ENCODE data around the gene KDM2A. TPM values are rescaled to one million over a fixed set of nuclear protein-coding genes. Genes with fewer than 3 reads are reported as not detected.
A peak's percentile ranks its signal among the peaks of the same experiment; 100 is the strongest.

KDM2A gene
- total RNA-seq, 1 donor from 2014 or later: 71.0 TPM

DNA sequence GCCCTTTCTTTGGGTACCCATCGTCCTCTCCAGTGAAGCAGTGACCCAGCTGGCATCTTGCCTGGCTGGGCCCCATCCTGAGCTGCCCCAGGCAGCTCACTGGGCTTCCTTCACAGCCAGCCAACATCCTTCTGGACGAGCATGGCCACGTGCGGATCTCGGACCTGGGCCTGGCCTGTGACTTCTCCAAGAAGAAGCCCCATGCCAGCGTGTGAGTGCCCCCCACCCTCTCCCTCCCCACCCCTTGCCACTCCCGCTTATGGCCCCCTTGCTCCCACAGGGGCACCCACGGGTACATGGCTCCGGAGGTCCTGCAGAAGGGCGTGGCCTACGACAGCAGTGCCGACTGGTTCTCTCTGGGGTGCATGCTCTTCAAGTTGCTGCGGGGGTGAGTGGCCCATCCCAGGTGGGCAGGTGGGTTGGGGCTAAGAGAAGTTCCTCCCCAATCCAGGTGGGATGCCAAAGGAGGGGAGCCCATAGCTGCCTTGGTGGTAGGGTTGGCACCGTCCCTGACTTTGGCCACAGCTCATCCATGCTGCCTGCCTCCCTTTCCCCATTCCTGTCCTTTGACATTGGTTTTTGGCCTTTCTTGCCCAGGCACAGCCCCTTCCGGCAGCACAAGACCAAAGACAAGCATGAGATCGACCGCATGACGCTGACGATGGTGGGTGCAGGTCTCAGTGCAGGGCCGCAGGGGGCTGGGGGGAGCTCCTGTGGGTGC is 163.3 kb downstream of the KDM2A start:
- H3K4me1 Mint-ChIP-seq (ENCODE audit: low read depth, unreplicated experiment): no peaks in the 10 kb centered on the region
- TF ChIP-seq, protein P1, sequence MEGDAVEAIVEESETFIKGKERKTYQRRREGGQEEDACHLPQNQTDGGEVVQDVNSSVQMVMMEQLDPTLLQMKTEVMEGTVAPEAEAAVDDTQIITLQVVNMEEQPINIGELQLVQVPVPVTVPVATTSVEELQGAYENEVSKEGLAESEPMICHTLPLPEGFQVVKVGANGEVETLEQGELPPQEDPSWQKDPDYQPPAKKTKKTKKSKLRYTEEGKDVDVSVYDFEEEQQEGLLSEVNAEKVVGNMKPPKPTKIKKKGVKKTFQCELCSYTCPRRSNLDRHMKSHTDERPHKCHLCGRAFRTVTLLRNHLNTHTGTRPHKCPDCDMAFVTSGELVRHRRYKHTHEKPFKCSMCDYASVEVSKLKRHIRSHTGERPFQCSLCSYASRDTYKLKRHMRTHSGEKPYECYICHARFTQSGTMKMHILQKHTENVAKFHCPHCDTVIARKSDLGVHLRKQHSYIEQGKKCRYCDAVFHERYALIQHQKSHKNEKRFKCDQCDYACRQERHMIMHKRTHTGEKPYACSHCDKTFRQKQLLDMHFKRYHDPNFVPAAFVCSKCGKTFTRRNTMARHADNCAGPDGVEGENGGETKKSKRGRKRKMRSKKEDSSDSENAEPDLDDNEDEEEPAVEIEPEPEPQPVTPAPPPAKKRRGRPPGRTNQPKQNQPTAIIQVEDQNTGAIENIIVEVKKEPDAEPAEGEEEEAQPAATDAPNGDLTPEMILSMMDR (IDR thresholded peaks at IDR 0.05; ENCODE audit: partially characterized antibody, unreplicated experiment): no peak
- H3K27me3 Mint-ChIP-seq (ENCODE audit: unreplicated experiment): peaks cover 4% of the 10 kb centered on the region
- H3K27ac Mint-ChIP-seq (ENCODE audit: unreplicated experiment): no peak overlapping the region
- H3K9me3 Mint-ChIP-seq (ENCODE audit: unreplicated experiment): peaks cover 3% of the 10 kb centered on the region
- peak; percentile 5 for DNase-seq
- H3K36me3 Mint-ChIP-seq (ENCODE audit: unreplicated experiment): no peaks in the 10 kb centered on the region
- H3K4me3 Mint-ChIP-seq (ENCODE audit: unreplicated experiment): no peak overlapping the region

DNA sequence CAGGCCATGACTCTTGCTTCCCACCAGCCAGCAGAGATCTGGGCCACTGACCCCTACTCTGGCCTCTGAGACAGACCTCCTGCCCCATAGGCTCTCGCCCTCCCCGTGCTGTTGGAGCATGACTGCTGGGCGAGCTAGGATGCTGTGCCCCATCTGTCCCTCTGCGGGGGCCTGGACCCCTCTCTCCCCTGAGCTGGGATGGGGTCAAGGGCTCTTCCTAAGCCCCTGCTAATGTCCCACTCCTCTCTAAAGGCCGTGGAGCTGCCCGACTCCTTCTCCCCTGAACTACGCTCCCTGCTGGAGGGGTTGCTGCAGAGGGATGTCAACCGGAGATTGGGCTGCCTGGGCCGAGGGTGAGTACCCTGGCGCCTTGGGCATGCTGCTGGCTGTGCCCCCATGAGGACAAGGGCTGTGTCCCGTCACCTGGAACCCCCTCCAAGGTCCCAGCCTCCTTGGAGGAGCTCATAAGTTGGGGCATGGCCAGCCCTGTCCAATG is 163.9 kb downstream of the KDM2A start:
- DNase-seq: no peak
- Mint-ChIP-seq H3K4me3 (ENCODE audit: unreplicated experiment) (no peak overlapping the region), H3K27me3 (ENCODE audit: unreplicated experiment) (peaks cover 10% of the 10 kb centered on the region), H3K4me1 (ENCODE audit: low read depth, unreplicated experiment) (peaks cover 6% of the 10 kb centered on the region), H3K9me3 (ENCODE audit: unreplicated experiment) (peaks cover 6% of the 10 kb centered on the region), H3K36me3 (ENCODE audit: unreplicated experiment) (no peaks in the 10 kb centered on the region), H3K27ac (ENCODE audit: unreplicated experiment) (no peak overlapping the region)
- TF ChIP-seq, protein P1 (IDR thresholded peaks at IDR 0.05; ENCODE audit: partially characterized antibody, unreplicated experiment): no peak

DNA sequence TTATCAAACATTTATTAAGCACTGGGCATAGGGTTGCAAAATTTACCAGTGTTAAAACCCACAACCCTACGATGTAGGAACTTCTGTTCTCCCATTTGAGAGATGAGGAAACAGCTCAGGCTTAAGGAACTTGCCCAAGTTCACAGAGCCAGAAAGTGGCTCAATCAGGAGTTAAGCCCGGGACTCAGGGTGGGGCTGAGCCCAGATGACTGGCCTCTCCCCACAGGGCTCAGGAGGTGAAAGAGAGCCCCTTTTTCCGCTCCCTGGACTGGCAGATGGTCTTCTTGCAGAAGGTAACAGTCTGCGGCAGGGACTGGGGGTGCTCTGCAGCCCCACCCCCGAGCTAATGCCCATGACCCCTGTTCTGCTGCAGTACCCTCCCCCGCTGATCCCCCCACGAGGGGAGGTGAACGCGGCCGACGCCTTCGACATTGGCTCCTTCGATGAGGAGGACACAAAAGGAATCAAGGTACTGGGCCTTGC is 164.5 kb downstream of the KDM2A start:
- H3K4me3 Mint-ChIP-seq (ENCODE audit: unreplicated experiment): no peak overlapping the region

DNA sequence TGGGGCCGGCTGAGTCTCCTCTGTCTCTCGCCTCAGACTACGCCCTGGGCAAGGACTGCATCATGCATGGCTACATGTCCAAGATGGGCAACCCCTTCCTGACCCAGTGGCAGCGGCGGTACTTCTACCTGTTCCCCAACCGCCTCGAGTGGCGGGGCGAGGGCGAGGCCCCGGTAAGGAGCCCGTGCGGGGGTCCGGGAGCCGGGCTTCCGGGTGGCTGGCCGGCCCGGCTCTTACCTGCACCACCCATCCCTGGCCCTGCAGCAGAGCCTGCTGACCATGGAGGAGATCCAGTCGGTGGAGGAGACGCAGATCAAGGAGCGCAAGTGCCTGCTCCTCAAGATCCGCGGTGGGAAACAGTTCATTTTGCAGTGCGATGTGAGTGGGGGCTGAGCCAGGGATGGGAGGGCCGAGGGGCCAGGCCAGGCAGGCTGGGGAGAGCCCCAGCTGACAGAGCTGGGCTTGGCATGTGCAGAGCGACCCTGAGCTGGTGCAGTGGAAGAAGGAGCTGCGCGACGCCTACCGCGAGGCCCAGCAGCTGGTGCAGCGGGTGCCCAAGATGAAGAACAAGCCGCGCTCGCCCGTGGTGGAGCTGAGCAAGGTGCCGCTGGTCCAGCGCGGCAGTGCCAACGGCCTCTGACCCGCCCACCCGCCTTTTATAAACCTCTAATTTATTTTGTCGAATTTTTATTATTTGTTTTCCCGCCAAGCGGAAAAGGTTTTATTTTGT is 165.9 kb downstream of the KDM2A start:
- no peak for DNase-seq
- Mint-ChIP-seq H3K9me3 (ENCODE audit: unreplicated experiment) (peaks cover 10% of the 10 kb centered on the region), H3K27ac (ENCODE audit: unreplicated experiment) (no peak overlapping the region), H3K27me3 (ENCODE audit: unreplicated experiment) (peaks cover 17% of the 10 kb centered on the region), H3K4me1 (ENCODE audit: low read depth, unreplicated experiment) (peaks cover 7% of the 10 kb centered on the region), H3K4me3 (ENCODE audit: unreplicated experiment) (no peak overlapping the region), H3K36me3 (ENCODE audit: unreplicated experiment) (no peaks in the 10 kb centered on the region)
- TF ChIP-seq, protein P1 (IDR thresholded peaks at IDR 0.05; ENCODE audit: partially characterized antibody, unreplicated experiment): no peak

More for the DNA sequence above, 164.5 kb downstream of the KDM2A start:
- DNase-seq: no peak
- Mint-ChIP-seq H3K36me3 (ENCODE audit: unreplicated experiment) (no peaks in the 10 kb centered on the region), H3K9me3 (ENCODE audit: unreplicated experiment) (peaks cover 8% of the 10 kb centered on the region), H3K27ac (ENCODE audit: unreplicated experiment) (no peak overlapping the region), H3K27me3 (ENCODE audit: unreplicated experiment) (peaks cover 12% of the 10 kb centered on the region), H3K4me1 (ENCODE audit: low read depth, unreplicated experiment) (peaks cover 7% of the 10 kb centered on the region)
- TF ChIP-seq, protein P1 (IDR thresholded peaks at IDR 0.05; ENCODE audit: partially characterized antibody, unreplicated experiment): no peak
